ENCODE measurements around the gene SLC44A4. TPM values are rescaled to one million over a fixed set of nuclear protein-coding genes. Genes with fewer than 3 reads are reported as not detected.

SLC44A4 gene
- total and polyA plus RNA-seq, 9 of the 15 experiments (the other 6 are each of a cell fraction or from before 2014, with no cell fraction given): 7.9 to 18.6 (median 11.2) TPM

DNA sequence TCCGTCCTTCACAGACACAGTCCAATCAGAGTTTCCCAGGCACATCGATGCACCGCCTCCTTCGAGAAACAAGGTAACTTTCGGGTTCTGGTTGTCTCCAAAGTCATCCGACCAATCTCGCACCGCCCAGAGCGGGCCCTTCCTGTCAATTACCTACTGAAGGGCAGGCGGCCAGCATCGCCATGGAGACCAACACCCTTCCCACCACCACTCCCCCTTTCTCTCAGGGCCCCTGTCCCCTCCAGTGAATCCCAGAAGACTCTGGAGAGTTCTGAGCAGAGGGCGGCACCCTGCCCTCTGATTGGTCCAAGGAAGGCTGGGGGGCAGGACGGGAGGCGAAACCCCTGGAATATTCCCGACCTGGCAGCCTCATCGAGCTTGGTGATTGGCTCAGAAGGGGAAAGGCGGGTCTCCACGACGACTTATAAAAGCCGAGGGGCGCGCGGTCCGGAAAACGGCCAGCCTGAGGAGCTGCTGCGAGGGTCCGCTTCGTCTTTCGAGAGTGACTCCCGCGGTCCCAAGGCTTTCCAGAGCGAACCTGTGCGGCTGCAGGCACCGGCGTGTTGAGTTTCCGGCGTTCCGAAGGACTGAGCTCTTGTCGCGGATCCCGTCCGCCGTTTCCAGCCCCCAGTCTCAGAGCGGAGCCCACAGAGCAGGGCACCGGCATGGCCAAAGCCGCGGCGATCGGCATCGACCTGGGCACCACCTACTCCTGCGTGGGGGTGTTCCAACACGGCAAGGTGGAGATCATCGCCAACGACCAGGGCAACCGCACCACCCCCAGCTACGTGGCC lies 51.3 kb downstream of the SLC44A4 start, which contains the start of gene HSPA1B (continued):
- TF ChIP-seq ZNF143 (CRISPR knock-in tag; IDR thresholded peaks at IDR 0.05): no peak; the same call in 1 of the 2 replicates
- peak; percentile 24 for TF ChIP-seq POU5F1 (IDR thresholded peaks at IDR 0.05; ENCODE audit: borderline replicate concordance, low read depth, low read length, partially characterized antibody)
- TF ChIP-seq, protein P1, sequence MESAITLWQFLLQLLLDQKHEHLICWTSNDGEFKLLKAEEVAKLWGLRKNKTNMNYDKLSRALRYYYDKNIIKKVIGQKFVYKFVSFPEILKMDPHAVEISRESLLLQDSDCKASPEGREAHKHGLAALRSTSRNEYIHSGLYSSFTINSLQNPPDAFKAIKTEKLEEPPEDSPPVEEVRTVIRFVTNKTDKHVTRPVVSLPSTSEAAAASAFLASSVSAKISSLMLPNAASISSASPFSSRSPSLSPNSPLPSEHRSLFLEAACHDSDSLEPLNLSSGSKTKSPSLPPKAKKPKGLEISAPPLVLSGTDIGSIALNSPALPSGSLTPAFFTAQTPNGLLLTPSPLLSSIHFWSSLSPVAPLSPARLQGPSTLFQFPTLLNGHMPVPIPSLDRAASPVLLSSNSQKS (CRISPR knock-in tag; IDR thresholded peaks at IDR 0.05): no peak
- TF ChIP-seq KLF16 (IDR thresholded peaks at IDR 0.05): no peak
- TF ChIP-seq, protein P2, sequence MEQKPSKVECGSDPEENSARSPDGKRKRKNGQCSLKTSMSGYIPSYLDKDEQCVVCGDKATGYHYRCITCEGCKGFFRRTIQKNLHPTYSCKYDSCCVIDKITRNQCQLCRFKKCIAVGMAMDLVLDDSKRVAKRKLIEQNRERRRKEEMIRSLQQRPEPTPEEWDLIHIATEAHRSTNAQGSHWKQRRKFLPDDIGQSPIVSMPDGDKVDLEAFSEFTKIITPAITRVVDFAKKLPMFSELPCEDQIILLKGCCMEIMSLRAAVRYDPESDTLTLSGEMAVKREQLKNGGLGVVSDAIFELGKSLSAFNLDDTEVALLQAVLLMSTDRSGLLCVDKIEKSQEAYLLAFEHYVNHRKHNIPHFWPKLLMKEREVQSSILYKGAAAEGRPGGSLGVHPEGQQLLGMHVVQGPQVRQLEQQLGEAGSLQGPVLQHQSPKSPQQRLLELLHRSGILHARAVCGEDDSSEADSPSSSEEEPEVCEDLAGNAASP (IDR thresholded peaks at IDR 0.05): no peak
- TF ChIP-seq RBM34 (IDR thresholded peaks at IDR 0.05; ENCODE audit: borderline replicate concordance, insufficient read depth, low read length): no peak
- TF ChIP-seq, protein P3, sequence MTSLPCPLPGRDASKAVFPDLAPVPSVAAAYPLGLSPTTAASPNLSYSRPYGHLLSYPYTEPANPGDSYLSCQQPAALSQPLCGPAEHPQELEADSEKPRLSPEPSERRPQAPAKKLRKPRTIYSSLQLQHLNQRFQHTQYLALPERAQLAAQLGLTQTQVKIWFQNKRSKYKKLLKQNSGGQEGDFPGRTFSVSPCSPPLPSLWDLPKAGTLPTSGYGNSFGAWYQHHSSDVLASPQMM (CRISPR knock-in tag; IDR thresholded peaks at IDR 0.05): no peak
- peak; percentile 99 for TF ChIP-seq GTF2A2 (tag; IDR thresholded peaks at IDR 0.05)
- TF ChIP-seq PHF21A (IDR thresholded peaks at IDR 0.05; ENCODE audit: borderline replicate concordance, low read depth): no peak
- no peak for TF ChIP-seq SMARCB1 (IDR thresholded peaks at IDR 0.05; ENCODE audit: insufficient read length, low read depth)
- TF ChIP-seq MCM2 (IDR thresholded peaks at IDR 0.05; ENCODE audit: low read depth): no peak
- TF ChIP-seq, protein P4, sequence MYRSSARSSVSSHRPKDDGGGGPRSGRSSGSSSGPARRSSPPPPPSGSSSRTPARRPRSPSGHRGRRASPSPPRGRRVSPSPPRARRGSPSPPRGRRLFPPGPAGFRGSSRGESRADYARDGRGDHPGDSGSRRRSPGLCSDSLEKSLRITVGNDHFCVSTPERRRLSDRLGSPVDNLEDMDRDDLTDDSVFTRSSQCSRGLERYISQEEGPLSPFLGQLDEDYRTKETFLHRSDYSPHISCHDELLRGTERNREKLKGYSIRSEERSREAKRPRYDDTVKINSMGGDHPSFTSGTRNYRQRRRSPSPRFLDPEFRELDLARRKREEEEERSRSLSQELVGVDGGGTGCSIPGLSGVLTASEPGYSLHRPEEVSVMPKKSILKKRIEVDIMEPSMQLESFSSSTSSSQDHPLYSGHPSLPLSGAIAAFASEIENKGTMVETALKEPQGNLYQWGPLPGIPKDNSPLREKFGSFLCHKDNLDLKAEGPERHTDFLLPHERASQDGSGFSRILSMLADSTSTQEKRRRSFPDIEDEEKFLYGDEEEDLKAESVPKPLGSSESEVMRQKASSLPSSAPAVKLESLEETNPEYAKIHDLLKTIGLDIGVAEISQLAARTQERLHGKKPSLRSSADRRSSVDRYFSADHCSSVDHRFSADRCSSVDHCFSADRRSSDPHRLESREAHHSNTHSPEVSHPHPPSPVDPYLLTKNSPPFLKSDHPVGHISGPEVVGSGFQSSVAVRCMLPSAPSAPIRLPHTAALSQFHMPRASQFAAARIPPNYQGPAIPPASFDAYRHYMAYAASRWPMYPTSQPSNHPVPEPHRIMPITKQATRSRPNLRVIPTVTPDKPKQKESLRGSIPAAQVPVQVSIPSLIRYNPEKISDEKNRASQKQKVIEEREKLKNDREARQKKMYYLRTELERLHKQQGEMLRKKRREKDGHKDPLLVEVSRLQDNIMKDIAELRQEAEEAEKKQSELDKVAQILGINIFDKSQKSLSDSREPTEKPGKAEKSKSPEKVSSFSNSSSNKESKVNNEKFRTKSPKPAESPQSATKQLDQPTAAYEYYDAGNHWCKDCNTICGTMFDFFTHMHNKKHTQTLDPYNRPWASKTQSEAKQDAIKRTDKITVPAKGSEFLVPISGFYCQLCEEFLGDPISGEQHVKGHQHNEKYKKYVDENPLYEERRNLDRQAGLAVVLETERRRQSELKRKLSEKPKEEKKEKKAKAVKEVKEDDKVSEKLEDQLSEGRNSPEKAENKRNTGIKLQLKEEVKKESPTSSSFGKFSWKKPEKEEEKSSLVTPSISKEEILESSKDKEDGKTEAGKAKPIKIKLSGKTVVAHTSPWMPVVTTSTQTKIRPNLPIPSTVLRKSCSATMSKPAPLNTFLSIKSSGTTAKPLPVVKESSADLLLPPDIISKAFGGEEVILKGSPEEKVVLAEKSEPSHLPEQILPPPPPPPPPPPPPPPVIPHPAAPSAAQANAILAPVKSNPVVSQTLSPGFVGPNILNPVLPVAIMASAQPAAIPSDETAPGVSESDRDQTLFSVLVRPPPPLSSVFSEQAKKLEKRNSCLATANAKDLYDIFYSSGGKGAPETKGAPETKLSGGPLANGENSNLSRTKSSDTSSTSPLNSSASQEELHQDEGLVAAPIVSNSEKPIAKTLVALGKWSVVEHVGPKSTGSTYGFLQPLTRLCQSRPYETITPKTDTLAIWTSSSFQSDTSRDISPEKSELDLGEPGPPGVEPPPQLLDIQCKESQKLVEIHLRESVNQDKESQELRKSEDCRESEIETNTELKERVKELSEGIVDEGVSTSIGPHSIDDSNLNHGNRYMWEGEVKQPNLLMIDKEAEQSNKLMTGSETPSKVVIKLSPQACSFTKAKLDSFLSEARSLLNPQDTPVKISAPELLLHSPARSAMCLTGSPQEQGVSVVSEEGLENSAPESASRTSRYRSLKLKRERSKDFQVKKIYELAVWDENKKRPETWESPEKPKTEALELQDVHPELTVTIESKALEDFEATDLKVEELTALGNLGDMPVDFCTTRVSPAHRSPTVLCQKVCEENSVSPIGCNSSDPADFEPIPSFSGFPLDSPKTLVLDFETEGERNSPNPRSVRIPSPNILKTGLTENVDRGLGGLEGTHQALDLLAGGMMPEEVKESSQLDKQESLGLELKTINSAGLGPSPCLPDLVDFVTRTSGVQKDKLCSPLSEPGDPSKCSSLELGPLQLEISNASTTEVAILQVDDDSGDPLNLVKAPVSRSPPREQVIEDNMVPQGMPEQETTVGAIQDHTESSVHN (IDR thresholded peaks at IDR 0.05; ENCODE audit: borderline replicate concordance in 1 of 2, low read depth in 1 of 2): no peak
- TF ChIP-seq, protein P5, sequence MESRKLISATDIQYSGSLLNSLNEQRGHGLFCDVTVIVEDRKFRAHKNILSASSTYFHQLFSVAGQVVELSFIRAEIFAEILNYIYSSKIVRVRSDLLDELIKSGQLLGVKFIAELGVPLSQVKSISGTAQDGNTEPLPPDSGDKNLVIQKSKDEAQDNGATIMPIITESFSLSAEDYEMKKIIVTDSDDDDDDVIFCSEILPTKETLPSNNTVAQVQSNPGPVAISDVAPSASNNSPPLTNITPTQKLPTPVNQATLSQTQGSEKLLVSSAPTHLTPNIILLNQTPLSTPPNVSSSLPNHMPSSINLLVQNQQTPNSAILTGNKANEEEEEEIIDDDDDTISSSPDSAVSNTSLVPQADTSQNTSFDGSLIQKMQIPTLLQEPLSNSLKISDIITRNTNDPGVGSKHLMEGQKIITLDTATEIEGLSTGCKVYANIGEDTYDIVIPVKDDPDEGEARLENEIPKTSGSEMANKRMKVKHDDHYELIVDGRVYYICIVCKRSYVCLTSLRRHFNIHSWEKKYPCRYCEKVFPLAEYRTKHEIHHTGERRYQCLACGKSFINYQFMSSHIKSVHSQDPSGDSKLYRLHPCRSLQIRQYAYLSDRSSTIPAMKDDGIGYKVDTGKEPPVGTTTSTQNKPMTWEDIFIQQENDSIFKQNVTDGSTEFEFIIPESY (CRISPR knock-in tag; IDR thresholded peaks at IDR 0.05): peak; percentile 32; the same call in 1 of the 2 replicates
